CD4-positive, alpha-beta T cell treated with Interleukin-6 at 100 ng/mL for 8 hours (primary cell): ENCODE data around the gene MID1.

Experiments used
- DNase-seq: peaks from one replicate; pipeline ENCODE4 v3.0.0-alpha.2; 2020; ENCODE audit warnings: mixed read lengths, low spot score

Gene MID1

GRCh38 chrX:10529344-10529743 lies 91.0 kb downstream of the MID1 start:
- DNase-seq, result no peak

- DNase-seq, result no peak
Observed at GRCh38 chrX:10526451-10526850, 93.9 kb downstream of the MID1 start.

- DNase-seq, result no peak
Observed at GRCh38 chrX:10525381-10526120, 94.8 kb downstream of the MID1 start.

GRCh38 chrX:10524578-10524977 lies 95.8 kb downstream of the MID1 start:
- no peak for DNase-seq

- no peak for DNase-seq
Observed at GRCh38 chrX:10519761-10520160, 100.6 kb downstream of the MID1 start.

GRCh38 chrX:10519278-10519677 lies 101.1 kb downstream of the MID1 start:
- no peak for DNase-seq

GRCh38 chrX:10518073-10518472 lies 102.3 kb downstream of the MID1 start:
- DNase-seq, result no peak

GRCh38 chrX:10516781-10517322 lies 103.5 kb downstream of the MID1 start:
- no peak for DNase-seq

GRCh38 chrX:10514891-10515290 lies 105.5 kb downstream of the MID1 start:
- DNase-seq, result no peak

GRCh38 chrX:10513974-10514373 lies 106.4 kb downstream of the MID1 start:
- no peak for DNase-seq

DNA sequence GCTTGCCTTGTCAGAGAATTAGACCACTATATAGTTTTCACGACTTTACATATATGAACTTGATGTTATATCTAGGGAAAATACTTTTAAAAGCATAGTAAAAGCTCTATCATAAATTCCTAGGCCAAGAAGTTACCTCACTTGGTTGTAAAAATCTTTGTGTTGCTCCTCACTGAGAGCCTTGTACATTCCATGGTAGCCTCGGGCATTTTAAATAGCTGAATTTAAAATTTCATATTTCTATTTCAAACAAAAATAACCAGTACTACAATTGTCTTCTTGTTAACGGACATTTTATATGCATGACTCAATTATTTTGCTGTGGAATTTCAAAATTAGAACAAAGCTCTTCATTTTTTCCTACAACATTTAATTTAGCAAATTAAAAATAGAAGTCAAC lies 107.6 kb downstream of the MID1 start:
- no peak for DNase-seq

GRCh38 chrX:10512258-10512657 lies 108.1 kb downstream of the MID1 start:
- DNase-seq, result no peak

DNA sequence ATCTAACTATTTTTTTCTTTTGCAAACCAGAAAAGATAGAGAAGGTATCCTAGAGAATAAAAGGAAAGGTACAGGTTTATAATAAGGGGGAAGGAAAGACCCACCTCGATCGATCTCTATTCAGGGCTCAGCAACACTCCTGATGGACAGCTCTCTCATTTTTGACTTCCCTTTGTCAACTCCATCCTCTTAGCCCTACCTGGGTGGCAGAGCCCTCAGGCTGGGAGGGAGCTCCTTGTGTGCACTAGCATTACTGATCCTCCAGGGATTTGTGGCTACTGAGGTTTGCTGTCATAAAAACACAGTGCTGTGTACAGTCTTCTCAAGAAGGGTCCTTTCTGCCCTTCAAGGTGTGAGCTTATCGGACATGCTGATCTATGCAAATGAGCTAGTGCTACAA lies 111.0 kb downstream of the MID1 start:
- no peak for DNase-seq

- no peak for DNase-seq
Observed at GRCh38 chrX:10508891-10509290, 111.5 kb downstream of the MID1 start.

DNA sequence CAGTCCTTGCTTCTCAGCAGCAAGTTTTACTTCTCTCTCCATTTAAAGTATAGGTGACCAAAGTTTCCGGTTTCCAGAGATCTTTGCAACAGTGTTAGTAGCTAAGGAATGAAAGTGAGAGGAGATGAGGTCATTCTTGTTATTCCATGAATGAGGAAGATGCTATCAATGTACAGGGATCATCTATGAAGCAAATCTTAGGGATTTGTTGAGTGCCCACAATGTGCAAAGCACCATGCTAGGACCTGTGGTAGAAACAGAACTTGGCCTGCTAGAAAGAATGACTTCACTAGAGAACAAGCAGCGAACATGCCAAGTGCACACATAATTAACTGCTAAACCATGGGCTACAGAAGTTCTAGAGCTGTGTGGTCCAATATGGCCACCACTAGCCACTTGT lies 112.5 kb downstream of the MID1 start:
- DNase-seq, result no peak

GRCh38 chrX:10507181-10507580 lies 113.2 kb downstream of the MID1 start:
- DNase-seq, result no peak

DNA sequence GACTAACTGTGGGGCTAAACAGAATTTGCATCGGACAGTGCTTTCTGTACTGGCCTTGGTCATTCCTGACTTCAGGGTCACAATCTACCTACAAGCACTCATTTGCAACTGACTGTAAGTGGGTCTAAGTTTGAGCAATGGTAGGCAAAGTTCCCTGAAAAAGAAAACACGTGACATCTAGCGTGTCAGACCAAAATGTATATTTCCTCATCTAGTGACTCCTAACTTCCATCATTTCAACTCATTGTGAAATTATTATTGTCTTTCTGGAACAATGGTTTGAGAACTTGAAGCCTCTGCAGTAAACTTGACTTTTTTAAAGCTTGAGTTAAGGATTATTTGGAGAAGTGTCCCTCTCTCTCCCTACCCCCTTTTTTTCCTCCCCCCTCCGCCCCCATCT lies 113.6 kb downstream of the MID1 start:
- DNase-seq, result no peak

DNA sequence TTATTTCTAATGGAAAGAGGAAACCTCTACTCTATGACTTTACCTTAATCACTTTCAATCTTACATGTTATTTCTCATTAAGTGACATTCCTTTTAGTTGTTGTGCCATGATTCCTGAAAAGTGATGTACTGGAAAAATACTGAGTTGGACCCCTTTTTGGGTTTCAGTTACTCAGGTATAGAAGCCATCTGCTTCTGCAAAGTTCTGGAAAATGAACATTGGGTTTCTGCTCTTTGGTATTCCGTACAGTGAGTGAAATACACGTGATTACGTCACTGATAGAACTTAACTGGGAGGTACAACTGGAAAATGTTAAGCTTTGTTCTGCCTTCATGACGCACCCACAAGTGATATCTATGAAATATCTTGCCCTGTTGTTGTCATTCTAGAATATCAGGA lies 114.7 kb downstream of the MID1 start:
- no peak for DNase-seq

DNA sequence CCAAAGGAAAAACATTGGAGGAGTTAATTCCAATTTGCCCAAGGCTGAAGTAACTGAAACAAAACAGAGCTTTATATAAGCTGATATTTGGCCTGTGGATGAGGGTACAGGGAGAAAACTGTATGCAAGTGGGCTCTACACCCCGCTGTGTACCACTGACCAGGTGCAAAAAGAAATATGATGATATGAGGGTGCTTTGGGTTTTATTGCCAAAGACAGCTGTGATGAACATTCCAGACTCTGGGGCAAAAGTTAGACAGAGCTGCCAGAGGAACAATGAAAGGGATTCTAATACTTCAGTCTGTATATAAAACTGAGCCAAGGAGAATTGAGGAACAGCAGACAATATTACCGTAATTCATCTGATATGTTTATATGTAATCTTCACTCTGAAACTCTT lies 117.4 kb downstream of the MID1 start:
- no peak for DNase-seq

DNA sequence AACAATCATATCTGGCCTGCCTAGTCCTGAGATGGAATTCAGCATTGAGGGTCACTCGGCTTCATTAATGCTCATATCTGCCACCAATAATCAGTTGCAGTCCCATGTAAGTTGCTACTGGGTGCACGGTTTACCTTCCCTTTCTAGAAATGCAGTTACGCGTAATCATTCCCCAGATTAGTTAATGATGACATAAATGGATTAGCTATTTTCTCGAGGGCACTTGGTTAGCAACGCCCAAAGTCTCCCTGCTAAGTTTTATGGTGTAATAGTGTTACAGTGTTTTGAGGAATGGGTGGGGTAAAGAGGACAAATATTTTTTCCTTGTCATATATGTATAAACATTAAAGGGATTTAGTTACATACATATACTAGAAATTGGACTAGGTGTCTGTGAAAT lies 118.8 kb downstream of the MID1 start:
- no peak for DNase-seq

- no peak for DNase-seq
Observed at GRCh38 chrX:10496345-10496965, 123.9 kb downstream of the MID1 start.

GRCh38 chrX:10495677-10496076 lies 124.7 kb downstream of the MID1 start:
- no peak for DNase-seq

DNA sequence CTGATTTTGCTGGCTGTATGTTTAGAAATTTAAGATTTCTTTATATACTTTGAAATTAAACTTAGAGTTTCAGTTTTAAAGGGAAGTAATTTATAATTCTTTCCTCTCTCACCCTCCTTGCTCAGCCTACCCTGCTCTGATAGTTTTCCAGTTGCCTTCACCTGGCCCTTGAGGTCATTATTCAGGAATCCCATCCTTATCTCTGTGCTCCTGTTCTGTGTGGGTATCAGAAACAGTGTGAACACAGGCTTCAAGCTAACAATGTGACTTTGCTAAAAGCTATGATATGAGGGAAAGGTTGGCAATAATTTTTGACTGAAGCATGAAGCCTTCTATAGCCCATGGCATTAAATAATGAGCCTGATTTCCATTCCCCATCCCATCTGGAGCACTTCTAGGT lies 128.1 kb downstream of the MID1 start:
- DNase-seq, result no peak

DNA sequence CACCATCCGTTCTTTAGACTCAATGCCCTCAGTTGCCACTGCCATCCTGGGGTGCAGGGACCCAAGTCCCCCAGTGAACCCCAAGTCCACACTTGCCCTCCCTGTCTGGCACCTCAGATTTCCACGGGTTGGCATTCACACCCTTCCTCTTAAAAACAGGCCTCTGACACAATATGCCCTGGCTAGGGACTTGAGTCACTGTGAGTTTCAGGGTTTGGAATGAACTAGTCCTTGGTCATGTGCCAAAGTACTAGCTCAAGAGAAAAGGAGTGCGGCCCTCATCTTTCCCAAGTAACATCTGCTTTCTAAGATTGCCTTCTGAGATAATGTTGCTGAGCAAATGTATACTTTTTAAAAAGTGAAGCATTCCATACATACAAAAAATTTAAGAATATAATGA lies 134.0 kb downstream of the MID1 start:
- no peak for DNase-seq
